ENCODE results near the gene SP4. TPM values are rescaled to one million over a fixed set of nuclear protein-coding genes. Genes with fewer than 3 reads are reported as not detected.

The SP4 gene
- total RNA-seq, 4 donors from 2014 or later: 6.7 to 13.4 (median 9.5) TPM

DNA sequence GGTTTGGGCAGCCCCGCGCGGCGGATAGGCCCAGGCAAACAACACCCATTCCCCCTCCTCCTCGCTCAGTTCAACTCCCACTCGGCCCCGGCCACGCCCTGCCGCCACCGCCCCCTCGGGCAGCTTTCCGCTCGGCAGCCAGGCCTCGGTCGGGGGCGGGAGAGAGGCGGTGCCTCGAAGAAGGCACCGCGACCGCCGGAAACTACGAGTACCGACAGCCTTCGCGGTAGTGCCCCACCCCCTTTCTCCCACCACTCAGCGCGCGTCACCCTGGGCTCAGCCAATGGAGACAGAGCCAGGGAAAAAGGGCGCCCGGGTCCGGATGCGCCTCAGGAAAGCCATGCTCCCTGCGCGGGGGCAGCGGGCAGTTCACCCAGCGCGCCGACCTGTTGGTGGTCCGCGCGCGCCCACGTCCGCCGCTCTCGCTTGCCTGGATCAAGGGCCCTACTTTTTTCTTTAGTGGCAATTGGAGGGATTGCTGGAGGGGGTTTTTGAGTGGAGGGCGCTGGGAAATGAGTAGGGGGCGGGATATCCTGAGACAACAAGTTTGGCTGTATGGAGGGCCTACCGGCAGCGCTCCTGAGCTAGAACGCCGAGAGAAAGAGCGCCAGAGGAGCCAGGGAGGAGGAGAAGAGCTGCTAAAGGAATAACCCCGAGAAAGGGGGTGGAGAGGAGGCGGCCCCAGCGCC, 557 bp upstream of the SP4 start:
- H3K36me3 ChIP-seq: peaks cover 0 to 9% of the 10 kb centered on the region in 2 donors
- H3K4me1 ChIP-seq: peaks cover 2 to 47% (median 6%) of the 10 kb centered on the region in 3 donors
- WGBS, 2 donors (ENCODE audit: low coverage in 1 of 2): 0% methylated on average over 3 to 7 of the region's 57 CpGs
- H3K27ac ChIP-seq: peak overlapping the region; percentile 86 to 99 (median 98)
- H3K27me3 ChIP-seq: no peaks in the 10 kb centered on the region
- peak overlapping the region; percentile 50 to 79 for H3K4me3 ChIP-seq
- H3K9me3 ChIP-seq: no peaks in the 10 kb centered on the region
- TF ChIP-seq, protein P1, sequence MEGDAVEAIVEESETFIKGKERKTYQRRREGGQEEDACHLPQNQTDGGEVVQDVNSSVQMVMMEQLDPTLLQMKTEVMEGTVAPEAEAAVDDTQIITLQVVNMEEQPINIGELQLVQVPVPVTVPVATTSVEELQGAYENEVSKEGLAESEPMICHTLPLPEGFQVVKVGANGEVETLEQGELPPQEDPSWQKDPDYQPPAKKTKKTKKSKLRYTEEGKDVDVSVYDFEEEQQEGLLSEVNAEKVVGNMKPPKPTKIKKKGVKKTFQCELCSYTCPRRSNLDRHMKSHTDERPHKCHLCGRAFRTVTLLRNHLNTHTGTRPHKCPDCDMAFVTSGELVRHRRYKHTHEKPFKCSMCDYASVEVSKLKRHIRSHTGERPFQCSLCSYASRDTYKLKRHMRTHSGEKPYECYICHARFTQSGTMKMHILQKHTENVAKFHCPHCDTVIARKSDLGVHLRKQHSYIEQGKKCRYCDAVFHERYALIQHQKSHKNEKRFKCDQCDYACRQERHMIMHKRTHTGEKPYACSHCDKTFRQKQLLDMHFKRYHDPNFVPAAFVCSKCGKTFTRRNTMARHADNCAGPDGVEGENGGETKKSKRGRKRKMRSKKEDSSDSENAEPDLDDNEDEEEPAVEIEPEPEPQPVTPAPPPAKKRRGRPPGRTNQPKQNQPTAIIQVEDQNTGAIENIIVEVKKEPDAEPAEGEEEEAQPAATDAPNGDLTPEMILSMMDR (IDR thresholded peaks at IDR 0.05): peak in 2 of 4 experiments; percentile 17 to 51
- peak; percentile 67 for TF ChIP-seq POLR2AphosphoS5 (IDR thresholded peaks at IDR 0.05)
- TF ChIP-seq EP300 (IDR thresholded peaks at IDR 0.05): no peak
- peak; percentile 44 to 56 for TF ChIP-seq POLR2A (IDR thresholded peaks at IDR 0.05)
- peak; percentile 92 for ATAC-seq

DNA sequence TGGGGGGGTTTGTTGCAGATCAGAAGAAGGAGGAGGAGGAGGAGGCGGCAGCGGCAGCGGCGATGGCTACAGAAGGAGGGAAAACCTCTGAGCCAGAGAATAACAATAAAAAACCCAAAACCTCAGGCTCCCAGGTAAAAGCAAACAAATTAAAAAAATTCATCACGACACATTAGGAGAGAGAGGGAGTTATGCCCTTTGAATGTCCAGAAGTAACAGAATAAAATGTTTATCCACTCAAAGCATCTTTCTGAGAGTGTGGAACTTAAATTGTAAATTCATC, 717 bp downstream of the SP4 start:
- H3K4me1 ChIP-seq: peaks cover 2 to 59% (median 6%) of the 10 kb centered on the region in 3 donors
- 1 to 2% methylated on average over 5 of the region's 5 CpGs for WGBS, 2 donors (ENCODE audit: low coverage in 1 of 2)

DNA sequence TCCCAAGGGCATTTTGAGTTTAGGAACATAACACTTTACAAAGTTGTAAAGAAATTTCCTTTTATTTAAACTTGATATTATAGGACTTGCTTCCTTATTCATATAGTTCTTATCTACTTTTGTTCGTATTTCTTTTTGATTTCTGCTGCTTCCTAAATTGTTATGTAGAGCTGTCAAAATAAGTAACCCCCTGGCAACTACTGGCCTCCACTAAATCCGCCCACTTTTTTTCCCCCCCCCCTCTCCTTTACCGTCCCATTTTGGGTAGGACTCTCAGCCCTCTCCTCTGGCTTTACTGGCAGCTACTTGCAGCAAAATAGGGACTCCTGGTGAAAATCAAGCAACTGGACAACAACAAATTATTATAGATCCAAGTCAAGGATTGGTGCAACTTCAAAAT, 1.1 kb downstream of the SP4 start:
- H3K27ac ChIP-seq: peak overlapping the region; percentile 88 to 99 (median 98)
- H3K4me1 ChIP-seq: peaks cover 2 to 59% (median 6%) of the 10 kb centered on the region in 3 donors
- H3K27me3 ChIP-seq: no peaks in the 10 kb centered on the region
- H3K9me3 ChIP-seq: no peaks in the 10 kb centered on the region
- ATAC-seq: no peak
- WGBS, 2 donors (ENCODE audit: low coverage in 1 of 2): 15 to 16% methylated on average over 2 to 3 of the region's 3 CpGs
- TF ChIP-seq POLR2AphosphoS5 (IDR thresholded peaks at IDR 0.05) (no peak), EP300 (IDR thresholded peaks at IDR 0.05) (no peak), POLR2A (IDR thresholded peaks at IDR 0.05) (no peak)
- TF ChIP-seq, protein P1 (IDR thresholded peaks at IDR 0.05): no peak
- peak overlapping the region; percentile 61 to 79 for H3K4me3 ChIP-seq
- peaks cover 0 to 9% of the 10 kb centered on the region in 2 donors for H3K36me3 ChIP-seq

More for the DNA sequence above, 717 bp downstream of the SP4 start:
- Histone ChIP-seq H3K27me3 (no peaks in the 10 kb centered on the region), H3K36me3 (peaks cover 0 to 9% of the 10 kb centered on the region in 2 donors), H3K27ac (peak overlapping the region; percentile 88 to 99 (median 98)), H3K9me3 (no peaks in the 10 kb centered on the region), H3K4me3 (peak overlapping the region; percentile 61 to 79)
- TF ChIP-seq POLR2A (IDR thresholded peaks at IDR 0.05) (no peak), EP300 (IDR thresholded peaks at IDR 0.05) (no peak), POLR2AphosphoS5 (IDR thresholded peaks at IDR 0.05) (no peak)
- TF ChIP-seq, protein P1 (IDR thresholded peaks at IDR 0.05): peak in 1 of 4 experiments; percentile 8
- no peak for ATAC-seq

DNA sequence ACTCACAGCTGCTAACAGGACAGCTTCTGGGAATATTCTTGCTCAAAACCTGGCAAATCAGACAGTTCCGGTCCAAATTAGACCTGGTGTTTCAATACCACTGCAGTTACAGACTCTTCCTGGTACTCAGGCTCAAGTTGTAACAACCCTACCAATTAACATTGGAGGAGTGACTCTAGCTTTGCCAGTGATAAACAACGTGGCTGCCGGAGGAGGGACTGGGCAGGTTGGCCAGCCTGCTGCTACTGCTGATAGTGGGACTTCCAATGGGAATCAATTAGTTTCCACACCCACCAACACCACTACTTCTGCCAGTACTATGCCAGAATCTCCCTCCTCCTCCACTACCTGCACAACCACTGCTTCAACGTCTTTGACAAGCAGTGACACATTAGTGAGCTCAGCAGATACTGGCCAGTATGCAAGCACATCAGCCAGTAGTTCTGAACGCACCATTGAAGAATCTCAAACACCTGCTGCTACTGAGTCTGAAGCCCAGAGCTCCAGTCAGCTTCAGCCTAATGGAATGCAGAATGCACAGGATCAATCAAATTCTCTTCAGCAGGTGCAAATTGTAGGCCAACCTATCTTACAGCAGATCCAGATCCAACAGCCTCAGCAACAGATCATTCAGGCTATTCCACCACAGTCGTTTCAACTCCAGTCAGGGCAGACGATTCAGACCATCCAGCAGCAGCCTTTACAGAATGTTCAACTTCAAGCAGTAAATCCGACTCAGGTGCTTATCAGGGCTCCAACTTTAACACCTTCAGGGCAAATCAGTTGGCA, 2.1 kb downstream of the SP4 start:
- no peaks in the 10 kb centered on the region for H3K9me3 ChIP-seq
- no peaks in the 10 kb centered on the region for H3K27me3 ChIP-seq
- peaks cover 2 to 59% (median 6%) of the 10 kb centered on the region in 3 donors for H3K4me1 ChIP-seq
- no peak for ATAC-seq
- H3K27ac ChIP-seq: peak overlapping the region in 1 of 4 donors; percentile 99
- H3K4me3 ChIP-seq: no peak overlapping the region
- TF ChIP-seq EP300 (IDR thresholded peaks at IDR 0.05) (no peak), POLR2A (IDR thresholded peaks at IDR 0.05) (no peak)
- WGBS, 2 donors (ENCODE audit: low coverage in 1 of 2): 71 to 73% methylated on average over 3 to 4 of the region's 8 CpGs
- peaks cover 0 to 9% of the 10 kb centered on the region in 2 donors for H3K36me3 ChIP-seq

DNA sequence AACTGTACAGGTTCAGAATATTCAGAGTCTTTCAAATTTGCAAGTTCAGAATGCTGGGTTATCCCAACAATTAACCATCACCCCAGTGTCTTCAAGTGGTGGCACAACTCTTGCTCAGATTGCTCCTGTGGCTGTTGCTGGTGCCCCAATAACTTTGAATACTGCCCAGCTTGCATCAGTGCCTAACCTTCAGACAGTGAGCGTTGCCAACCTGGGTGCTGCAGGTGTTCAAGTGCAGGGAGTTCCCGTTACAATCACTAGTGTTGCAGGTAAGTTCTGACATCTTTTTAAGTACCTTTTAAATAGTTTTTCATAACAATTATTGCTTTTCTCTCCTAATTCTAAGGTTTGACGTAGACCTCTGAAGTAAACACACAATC, 2.7 kb downstream of the SP4 start:
- peaks cover 0 to 9% of the 10 kb centered on the region in 2 donors for H3K36me3 ChIP-seq
- H3K9me3 ChIP-seq: no peaks in the 10 kb centered on the region
- H3K4me3 ChIP-seq: no peak overlapping the region
- peaks cover 2 to 59% (median 6%) of the 10 kb centered on the region in 3 donors for H3K4me1 ChIP-seq
- 60 to 83% methylated on average over 2 to 3 of the region's 3 CpGs for WGBS, 2 donors (ENCODE audit: low coverage in 1 of 2)
- TF ChIP-seq, protein P1 (IDR thresholded peaks at IDR 0.05): no peak
- no peak for TF ChIP-seq EP300 (IDR thresholded peaks at IDR 0.05)
- TF ChIP-seq POLR2AphosphoS5 (IDR thresholded peaks at IDR 0.05): no peak
- no peak for TF ChIP-seq POLR2A (IDR thresholded peaks at IDR 0.05)
- no peaks in the 10 kb centered on the region for H3K27me3 ChIP-seq
- no peak for ATAC-seq
- no peak overlapping the region for H3K27ac ChIP-seq

All from gastroesophageal sphincter (tissue), 4 donors.